ENCODE data around the gene ALK.

ALK gene

DNA sequence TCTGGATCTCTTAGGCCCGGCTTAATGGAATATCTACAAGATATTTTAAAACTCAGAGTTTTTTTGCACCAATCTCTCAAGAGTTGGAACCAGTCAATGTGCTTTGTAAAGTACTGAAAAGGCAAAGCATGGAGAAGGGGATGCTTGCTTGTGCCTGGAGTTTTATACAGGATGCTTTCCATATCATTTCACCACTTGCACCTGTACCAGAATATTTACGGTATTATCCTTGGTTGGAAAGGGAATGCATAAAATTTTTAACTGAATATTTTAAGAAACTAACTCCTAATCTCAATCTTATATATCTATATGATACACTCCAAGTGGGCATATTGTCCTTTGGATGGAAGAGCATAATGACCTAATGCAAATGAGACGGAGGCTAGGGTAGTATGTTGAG lies 487.5 kb downstream of the ALK start:
- Mint-ChIP-seq H3K27me3 (peaks cover 1% of the 10 kb centered on the region), H3K4me3 (no peak overlapping the region), H3K4me1 (no peaks in the 10 kb centered on the region), H3K9me3 (no peaks in the 10 kb centered on the region), H3K36me3 (no peaks in the 10 kb centered on the region), H3K27ac (no peak overlapping the region)

DNA sequence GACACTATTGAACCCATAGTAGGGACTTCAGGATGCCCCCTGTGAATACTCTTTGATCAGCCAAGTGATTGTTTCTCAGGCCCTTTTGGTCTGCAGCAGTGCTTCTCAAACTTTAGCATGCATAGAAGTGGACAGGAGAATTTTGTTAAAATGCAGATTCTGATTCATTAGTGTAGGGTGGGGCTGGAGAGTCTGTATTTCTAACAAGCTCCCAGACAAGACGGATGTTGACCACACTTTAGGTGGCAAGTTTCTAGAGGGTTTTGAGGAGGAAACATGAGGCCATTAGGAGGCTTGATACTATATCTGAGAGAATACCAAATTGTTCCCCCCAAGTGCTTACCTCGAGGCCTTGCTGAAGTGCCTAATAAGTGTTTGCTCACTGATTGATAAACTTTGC lies 488.3 kb downstream of the ALK start:
- Mint-ChIP-seq H3K4me3 (no peak overlapping the region), H3K36me3 (no peaks in the 10 kb centered on the region), H3K27me3 (no peaks in the 10 kb centered on the region), H3K4me1 (no peaks in the 10 kb centered on the region), H3K27ac (no peak overlapping the region), H3K9me3 (no peaks in the 10 kb centered on the region)

DNA sequence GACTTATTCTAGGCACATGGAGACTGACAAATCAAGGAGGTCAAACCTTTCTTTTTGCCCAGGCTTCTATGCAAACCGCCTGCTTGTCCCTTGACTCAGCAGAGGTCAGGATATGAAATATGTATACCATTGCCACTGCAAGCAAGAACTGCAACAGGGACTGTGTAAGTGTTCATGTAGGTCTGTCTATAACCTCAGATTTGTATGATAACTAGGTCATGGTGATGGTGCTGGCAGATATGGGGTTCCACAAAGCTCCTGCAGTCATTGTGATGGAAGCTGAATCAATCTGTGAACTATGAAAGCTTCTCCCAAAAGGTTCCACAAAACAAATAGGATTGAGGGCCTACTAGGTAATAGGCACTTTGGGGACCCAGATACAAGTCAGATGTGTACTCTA lies 489.9 kb downstream of the ALK start:
- Mint-ChIP-seq H3K36me3 (no peaks in the 10 kb centered on the region), H3K4me3 (no peak overlapping the region), H3K27me3 (no peaks in the 10 kb centered on the region), H3K4me1 (no peaks in the 10 kb centered on the region), H3K9me3 (no peaks in the 10 kb centered on the region), H3K27ac (no peak overlapping the region)

DNA sequence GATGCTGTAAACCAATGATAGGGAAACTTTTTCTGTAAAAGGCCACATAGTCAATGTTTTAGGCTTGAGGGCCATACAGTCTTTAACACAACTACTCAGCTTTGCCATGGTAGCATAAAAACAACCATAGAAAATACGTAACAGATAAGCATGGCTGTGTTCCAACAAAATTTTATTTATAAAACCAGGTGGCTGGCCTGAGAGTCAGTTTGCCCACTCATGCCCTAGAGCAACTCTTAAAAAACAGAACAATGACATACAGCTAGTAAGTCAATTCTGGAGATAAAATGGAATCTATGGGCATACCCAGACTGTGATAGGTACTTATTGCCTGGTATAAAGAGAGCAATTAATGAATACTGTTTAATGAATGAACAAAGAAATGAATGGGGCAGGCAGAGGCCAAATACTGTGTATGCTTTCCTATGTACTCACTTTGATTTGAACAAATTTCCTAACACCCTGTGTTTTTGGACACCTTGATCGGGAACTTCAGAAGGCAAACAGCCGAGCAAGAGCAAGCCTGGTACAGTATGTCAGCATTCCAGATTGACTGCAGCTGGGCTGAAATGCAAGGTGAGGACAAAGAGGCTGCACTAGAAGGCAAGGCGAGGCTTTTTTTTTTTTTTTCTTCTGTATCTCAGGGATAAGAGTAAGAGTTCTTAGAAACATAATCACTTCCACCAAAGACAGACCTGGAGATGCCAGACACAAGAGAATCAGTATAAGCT lies 490.8 kb downstream of the ALK start:
- Mint-ChIP-seq H3K9me3 (no peaks in the 10 kb centered on the region), H3K36me3 (no peaks in the 10 kb centered on the region), H3K27me3 (peaks cover 3% of the 10 kb centered on the region), H3K4me3 (no peak overlapping the region), H3K27ac (no peak overlapping the region), H3K4me1 (no peaks in the 10 kb centered on the region)

DNA sequence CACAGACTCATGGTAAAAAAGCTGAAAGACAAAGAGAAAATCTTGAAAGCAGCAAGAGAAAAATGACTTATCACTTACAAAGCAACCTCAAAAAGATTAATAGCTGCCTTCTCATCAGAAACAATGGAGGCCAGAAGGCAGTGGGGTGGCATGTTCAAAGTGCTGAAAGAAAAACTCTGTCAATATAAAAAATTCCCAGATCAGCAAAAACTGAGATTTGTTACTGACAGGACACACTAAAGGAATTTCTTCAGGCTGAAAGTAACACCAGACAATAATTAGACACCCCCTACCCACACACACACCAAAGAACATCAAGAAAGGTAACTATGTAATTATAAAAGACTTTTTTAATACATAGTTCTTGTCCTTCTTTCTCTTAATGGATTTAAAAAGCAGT lies 495.0 kb downstream of the ALK start:
- H3K9me3 Mint-ChIP-seq: no peaks in the 10 kb centered on the region
- no peaks in the 10 kb centered on the region for H3K36me3 Mint-ChIP-seq
- H3K4me1 Mint-ChIP-seq: no peaks in the 10 kb centered on the region
- peaks cover 11% of the 10 kb centered on the region for H3K27me3 Mint-ChIP-seq
- no peak overlapping the region for H3K4me3 Mint-ChIP-seq
- H3K27ac Mint-ChIP-seq: no peak overlapping the region

DNA sequence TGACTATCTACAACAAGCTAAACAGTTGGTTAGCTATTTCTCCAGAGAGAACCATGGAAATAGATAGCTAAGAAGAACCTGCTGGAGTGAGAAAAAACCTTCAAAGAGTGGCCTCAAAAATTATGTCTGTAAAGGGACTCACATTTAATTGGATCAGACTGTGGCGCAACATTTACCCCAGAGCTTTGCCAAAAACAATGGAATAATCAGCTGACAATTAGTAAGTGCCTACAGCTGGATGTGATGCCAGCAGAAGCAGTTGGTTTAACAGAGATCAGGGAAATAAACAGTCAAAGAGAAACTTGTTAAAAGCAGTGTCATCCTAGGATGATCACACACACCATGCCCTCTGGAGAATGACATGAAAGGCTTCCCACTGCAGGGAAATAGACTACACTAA lies 495.5 kb downstream of the ALK start:
- H3K27me3 Mint-ChIP-seq: peaks cover 11% of the 10 kb centered on the region
- no peaks in the 10 kb centered on the region for H3K36me3 Mint-ChIP-seq
- no peak overlapping the region for H3K27ac Mint-ChIP-seq
- no peaks in the 10 kb centered on the region for H3K9me3 Mint-ChIP-seq
- H3K4me3 Mint-ChIP-seq: no peak overlapping the region
- H3K4me1 Mint-ChIP-seq: no peaks in the 10 kb centered on the region

DNA sequence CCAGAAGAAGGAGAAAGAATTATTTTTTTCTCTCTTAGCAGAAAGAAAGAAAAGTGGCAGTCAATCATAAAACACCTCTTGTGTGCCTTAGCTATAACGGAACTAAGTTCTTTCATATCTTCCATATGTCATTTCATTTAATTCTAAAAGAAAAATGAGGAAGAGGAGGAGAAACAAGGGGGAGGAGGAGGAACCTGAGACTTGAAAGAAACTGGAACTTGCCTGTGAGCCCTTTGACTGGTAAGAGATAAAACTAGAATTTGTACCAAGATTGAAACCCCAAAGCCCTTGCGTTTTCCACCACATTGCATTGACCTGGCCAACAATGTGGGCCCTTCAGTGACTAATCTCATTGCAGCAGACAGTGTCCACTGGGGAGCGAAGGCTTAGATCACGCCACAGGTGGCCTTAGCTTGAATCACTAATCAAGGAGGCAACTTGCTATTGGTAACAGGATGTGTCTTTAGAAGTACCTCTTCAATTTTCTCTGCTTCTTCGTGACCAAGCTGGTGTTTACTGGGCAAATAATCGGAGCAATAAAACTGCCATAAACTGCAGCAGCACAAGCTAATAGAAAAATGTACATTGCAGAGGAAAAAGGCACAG lies 498.2 kb downstream of the ALK start:
- Mint-ChIP-seq H3K27ac (no peak overlapping the region), H3K27me3 (peaks cover 16% of the 10 kb centered on the region), H3K4me3 (no peak overlapping the region), H3K4me1 (no peaks in the 10 kb centered on the region), H3K36me3 (no peaks in the 10 kb centered on the region), H3K9me3 (no peaks in the 10 kb centered on the region)

DNA sequence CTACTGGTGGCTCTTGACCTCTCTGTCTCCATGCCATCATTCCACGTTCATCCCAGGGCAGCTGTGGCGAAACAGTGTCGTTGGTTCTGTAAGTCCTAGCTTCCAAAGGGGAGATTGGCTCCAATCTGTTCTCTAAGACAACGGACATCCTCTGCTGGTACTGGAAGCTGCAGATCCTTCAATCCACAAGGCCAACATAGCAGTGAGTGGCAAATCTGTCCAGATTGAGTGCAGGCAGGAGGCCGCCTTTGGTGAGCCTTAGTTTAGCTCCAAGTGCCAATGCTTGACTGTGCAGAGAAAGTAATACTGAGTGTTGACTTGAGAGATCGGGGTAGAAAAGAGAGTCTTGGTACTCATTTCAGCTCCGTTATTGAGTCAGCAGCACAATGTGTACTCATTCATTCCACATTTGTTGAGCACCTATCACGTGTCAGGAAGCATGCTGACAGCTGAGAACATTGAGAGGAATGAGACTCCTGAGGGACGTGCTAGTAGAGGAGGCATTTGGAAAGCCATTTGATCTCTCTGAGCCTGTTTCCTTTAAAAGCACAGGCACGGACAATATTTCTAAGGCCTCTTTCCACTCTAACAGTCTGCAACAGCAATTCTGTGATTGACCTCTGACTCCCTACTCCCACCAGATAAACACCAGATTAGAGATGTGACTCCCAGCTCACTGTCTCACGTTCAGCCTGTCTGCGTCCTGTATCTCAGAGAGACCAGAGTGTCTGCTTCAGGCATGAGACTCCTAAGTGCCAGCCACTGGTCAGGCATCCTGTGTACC lies 500.2 kb downstream of the ALK start:
- Mint-ChIP-seq H3K27me3 (peaks cover 16% of the 10 kb centered on the region), H3K27ac (no peak overlapping the region), H3K36me3 (no peaks in the 10 kb centered on the region)

DNA sequence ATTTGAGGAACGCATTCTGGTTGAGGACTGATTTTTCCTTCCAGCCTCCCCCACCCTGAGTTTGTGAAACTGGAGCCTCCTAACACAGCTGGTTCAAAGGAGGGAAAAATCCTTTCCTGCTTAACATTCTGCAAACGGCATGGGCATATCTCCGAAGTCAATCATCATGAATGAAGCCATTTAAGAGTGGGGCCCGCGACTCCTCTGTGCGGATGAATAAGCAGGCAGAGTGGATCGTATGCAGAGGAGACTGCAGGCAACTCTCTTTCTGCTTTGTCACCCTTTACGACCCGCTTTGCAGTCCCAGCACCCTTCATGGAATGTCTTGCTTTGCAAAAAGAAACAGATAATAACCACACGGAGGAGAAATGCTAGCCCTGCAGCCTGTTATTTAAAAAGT lies 500.9 kb downstream of the ALK start:
- H3K27me3 Mint-ChIP-seq: peaks cover 15% of the 10 kb centered on the region
- H3K4me3 Mint-ChIP-seq: no peak overlapping the region
- H3K36me3 Mint-ChIP-seq: no peaks in the 10 kb centered on the region
- H3K9me3 Mint-ChIP-seq: no peaks in the 10 kb centered on the region
- H3K27ac Mint-ChIP-seq: no peak overlapping the region
- H3K4me1 Mint-ChIP-seq: no peaks in the 10 kb centered on the region

More for the DNA sequence above, 500.2 kb downstream of the ALK start:
- no peak overlapping the region for H3K4me3 Mint-ChIP-seq
- no peaks in the 10 kb centered on the region for H3K9me3 Mint-ChIP-seq
- no peaks in the 10 kb centered on the region for H3K4me1 Mint-ChIP-seq

DNA sequence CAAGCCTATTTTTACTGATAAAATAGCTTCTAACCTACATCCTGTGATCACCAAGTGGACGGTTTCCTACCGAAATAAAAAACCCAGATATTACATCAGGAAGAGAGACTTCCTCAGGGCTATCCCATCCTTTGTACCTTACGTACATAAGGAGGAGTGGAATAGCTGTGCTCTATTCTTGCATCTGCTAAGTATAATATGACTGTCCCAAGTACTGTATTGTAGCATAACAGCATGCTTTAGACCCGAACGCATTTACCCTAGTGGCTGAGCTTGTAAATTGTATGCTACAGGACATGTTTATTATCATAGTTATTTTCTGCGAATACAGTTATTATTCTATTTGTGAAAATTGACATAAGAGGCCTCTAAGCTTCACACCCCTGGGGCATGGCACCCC lies 503.8 kb downstream of the ALK start:
- H3K4me1 Mint-ChIP-seq: no peaks in the 10 kb centered on the region
- no peaks in the 10 kb centered on the region for H3K9me3 Mint-ChIP-seq
- H3K4me3 Mint-ChIP-seq: no peak overlapping the region
- H3K27ac Mint-ChIP-seq: no peak overlapping the region
- H3K36me3 Mint-ChIP-seq: no peaks in the 10 kb centered on the region
- H3K27me3 Mint-ChIP-seq: peaks cover 7% of the 10 kb centered on the region

DNA sequence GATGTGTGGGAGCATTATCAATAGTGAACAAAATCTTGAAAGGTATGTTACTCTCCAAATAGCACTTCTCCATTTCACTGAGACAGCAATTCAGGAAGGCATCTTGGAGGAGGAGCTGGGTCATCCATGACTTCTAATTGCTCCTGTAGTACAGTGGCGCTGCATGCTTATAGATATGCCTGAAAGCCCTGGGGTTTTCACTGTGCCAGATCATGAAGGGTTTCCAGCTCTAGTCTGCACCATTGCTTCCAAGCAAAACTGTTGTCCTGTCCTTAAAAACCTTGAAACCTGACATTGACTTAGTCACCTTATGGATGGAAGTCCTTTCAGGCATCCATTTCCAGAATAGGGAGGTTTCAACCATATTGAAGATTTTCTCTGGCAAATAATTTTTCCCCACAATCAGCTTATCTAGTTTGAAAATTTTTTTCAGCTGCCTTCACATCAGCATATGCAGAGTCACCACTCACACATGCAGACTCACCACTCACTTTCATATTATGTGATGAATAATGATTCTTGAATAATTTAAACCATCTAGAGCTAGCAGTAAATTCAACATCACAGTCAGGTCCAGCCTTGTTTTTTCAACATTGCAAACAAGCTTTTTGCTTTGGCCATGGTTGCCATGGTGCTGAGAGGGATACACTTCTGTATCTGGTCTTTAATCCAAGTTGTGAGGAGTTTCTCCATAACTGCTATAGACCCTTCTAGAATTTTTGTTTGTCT lies 509.0 kb downstream of the ALK start:
- Mint-ChIP-seq H3K36me3 (no peaks in the 10 kb centered on the region), H3K27ac (no peak overlapping the region), H3K9me3 (no peaks in the 10 kb centered on the region), H3K4me1 (no peaks in the 10 kb centered on the region), H3K27me3 (peaks cover 2% of the 10 kb centered on the region), H3K4me3 (no peak overlapping the region)

DNA sequence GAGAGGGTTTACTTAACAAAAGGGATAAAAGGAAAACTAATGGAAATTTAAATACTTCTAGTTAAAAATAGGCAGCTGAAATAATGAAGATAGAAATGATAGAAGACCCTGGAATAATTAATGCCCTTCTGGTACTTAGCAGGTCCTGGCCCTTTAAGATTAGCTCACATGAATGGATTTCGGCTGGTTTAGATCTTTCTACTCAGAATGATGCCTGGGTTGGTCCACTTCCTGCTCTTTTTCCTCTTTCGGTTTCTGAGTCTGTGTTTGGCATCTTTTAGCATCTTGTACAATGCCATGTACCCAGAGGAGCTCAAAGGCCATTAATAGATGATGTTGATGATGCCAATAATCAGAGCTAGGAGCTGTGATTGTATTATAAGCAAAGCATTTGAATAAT lies 515.7 kb downstream of the ALK start:
- no peaks in the 10 kb centered on the region for H3K36me3 Mint-ChIP-seq
- H3K4me3 Mint-ChIP-seq: no peak overlapping the region
- H3K9me3 Mint-ChIP-seq: no peaks in the 10 kb centered on the region
- H3K27ac Mint-ChIP-seq: no peak overlapping the region
- no peaks in the 10 kb centered on the region for H3K27me3 Mint-ChIP-seq
- no peaks in the 10 kb centered on the region for H3K4me1 Mint-ChIP-seq

DNA sequence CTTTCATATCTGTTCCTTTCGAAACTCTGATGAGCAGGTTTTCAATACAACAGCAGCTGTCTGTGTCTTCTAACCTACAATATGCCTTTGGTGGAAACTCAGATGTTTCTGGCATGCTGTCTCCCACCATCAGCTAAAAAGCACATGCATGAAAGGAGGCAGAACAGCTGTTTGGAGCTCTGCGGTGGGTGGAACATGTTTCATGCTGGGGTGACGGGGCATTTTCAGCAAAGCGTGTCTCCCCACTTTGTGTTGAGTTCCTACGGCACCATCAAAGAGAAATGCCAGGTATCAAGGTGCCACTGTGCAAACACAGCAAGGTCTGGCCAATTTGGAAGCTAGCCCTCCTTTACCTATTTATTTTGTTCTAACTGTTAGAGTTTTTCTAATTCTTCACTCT lies 516.1 kb downstream of the ALK start:
- Mint-ChIP-seq H3K36me3 (no peaks in the 10 kb centered on the region), H3K27ac (no peak overlapping the region), H3K4me1 (no peaks in the 10 kb centered on the region), H3K27me3 (no peaks in the 10 kb centered on the region), H3K4me3 (no peak overlapping the region), H3K9me3 (no peaks in the 10 kb centered on the region)

DNA sequence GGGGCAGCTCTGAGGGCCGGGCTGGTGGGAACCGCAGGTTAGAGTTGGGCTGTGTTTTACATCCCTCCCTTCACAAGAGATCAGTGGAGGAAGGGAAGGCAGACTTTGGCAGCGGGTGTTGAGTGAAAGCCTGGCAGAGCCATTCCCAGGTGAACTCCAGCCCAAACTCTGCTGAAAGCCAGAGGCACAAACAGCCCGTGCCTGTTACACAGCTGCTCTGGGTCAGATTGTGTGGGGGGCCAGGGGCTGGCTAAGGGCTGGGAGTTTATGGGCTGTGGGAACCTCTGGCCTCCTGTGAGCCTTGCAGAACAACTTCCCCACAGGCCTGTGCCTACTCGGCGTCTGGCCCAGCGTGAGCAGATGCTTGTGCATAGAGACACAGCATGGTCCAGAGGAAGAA lies 519.4 kb downstream of the ALK start:
- Mint-ChIP-seq H3K27ac (no peak overlapping the region), H3K36me3 (no peaks in the 10 kb centered on the region), H3K4me1 (no peaks in the 10 kb centered on the region), H3K27me3 (peaks cover 2% of the 10 kb centered on the region), H3K4me3 (no peak overlapping the region), H3K9me3 (no peaks in the 10 kb centered on the region)

DNA sequence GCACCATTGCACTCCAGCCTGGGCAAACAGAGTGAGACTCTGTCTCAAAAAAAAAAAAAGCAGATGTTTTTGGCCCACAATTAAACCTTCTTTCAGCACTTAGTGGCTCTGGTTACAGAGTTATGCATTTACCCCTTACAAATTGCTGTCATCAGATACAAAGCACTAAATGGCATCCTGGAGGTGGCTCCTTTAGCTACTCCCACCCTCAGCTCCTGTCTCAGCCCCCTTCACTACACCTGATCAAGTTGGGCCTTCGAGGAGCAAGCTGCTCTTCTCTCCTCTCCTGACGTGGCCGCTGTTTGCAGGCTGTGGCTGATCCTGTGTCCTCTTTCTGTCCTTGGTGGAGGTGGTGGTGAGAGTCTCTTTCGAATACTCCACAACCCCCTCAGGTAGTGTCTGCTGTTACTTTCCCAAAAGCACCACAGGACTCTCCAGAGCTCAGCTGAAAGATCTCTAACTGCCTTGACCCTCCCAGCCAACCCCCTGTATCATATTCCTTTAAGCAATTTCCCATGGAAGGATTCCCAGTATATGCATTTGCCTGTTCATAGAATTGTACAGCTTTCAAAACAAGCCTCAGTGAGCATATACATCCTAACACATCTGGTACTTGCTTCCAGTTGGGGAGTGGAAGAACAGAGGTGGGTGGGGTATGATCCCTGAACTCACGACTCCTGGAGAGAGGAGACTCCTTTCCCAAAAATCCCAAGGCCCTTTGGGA lies 520.3 kb downstream of the ALK start:
- Mint-ChIP-seq H3K9me3 (no peaks in the 10 kb centered on the region), H3K27me3 (peaks cover 2% of the 10 kb centered on the region), H3K27ac (no peak overlapping the region), H3K4me3 (no peak overlapping the region), H3K4me1 (no peaks in the 10 kb centered on the region), H3K36me3 (no peaks in the 10 kb centered on the region)
